HepG2 (cell line): ENCODE measurements around the gene GRK5. TPM values are rescaled to one million over a fixed set of nuclear protein-coding genes. Genes with fewer than 3 reads are reported as not detected.

Experiments
- ATAC-seq: fragments of 200-7000 bp; cut with Tn5 transposase; 3 replicates; pipeline ENCODE4 v1.9.1; 2020; ENCODE audit warnings: mild to moderate bottlenecking, moderate library complexity
- BruUV-seq: library from RNA; stranded (reverse); fragments of 400-500 nt; replicated peaks from 2 replicates; lab custom pipeline; 2021; lab: Mats Ljungman, UMichigan
- CTCF ChIA-PET: fragments of 300-600 bp; formaldehyde crosslinking; extraction: SDS; loops from one replicate; lab custom pipeline; 2021; ENCODE audit warnings: low total read pairs, inconsistent platforms, low intra/inter-chr PET ratio; lab: Yijun Ruan, JAX
- POLR2A ChIA-PET: fragments of 350-600 bp; sonication (Branson Sonifier 250); formaldehyde crosslinking; loops from one replicate; lab custom pipeline; 2020; ENCODE audit warnings: antibody characterized with exemption, inconsistent platforms; lab: Yijun Ruan, JAX
- DNase-seq: peaks from one replicate; pipeline ENCODE4 v3.0.0-alpha.2; 2015; ENCODE audit warnings: low spot score
- FAIRE-seq: peaks from 3 replicates; lab custom pipeline; 2011; peaks lifted over from hg19 to GRCh38; lab: Jason Lieb, UNC
- H2AFZ ChIP-seq: one replicate; pipeline ENCODE4 v1.6.1; 2011; ENCODE audit warnings: low read length, inconsistent platforms
- H3K27ac ChIP-seq: fragments of 300-600 bp; 3 replicates; pipeline ENCODE4 v1.8.0; 2011; ENCODE audit warnings: mixed run types, mild to moderate bottlenecking, mixed read lengths, low read length, inconsistent platforms; ENCODE audit not compliant: insufficient read depth; ENCODE audit errors: extremely low read length
- H3K27me3 ChIP-seq, 2 experiments: fragments of 200-600 bp in 1 of 2; 2 replicates in 1 of 2; 3 replicates in 1 of 2; pipeline versions ENCODE4 v1.6.0 to v1.8.0; 2011; ENCODE audit warnings: low read length in 2 of 2, mild to moderate bottlenecking in 2 of 2, moderate library complexity in 2 of 2, inconsistent platforms in 1 of 2; ENCODE audit not compliant: insufficient read depth in 2 of 2, control insufficient read depth in 1 of 2
- H3K36me3 ChIP-seq, 2 experiments: fragments of 200-600 bp in 1 of 2; replicated peaks in 1 of 2; 2 replicates in 1 of 2; 3 replicates in 1 of 2; pipeline versions ENCODE4 v1.5.1 to v1.8.0; 2011; ENCODE audit warnings: low read length in 2 of 2, inconsistent platforms in 1 of 2; ENCODE audit not compliant: insufficient read depth in 2 of 2, control insufficient read depth in 1 of 2
- H3K4me1 ChIP-seq: 2 replicates; pipeline ENCODE4 v1.5.1; 2012; ENCODE audit warnings: low read length, inconsistent platforms; ENCODE audit not compliant: insufficient read depth
- H3K4me2 ChIP-seq: 2 replicates; pipeline ENCODE4 v1.6.0; 2011; ENCODE audit warnings: low read depth, low read length, inconsistent platforms
- H3K4me3 ChIP-seq, 3 experiments: fragments of 200-600 bp in 1 of 3; sonication (generic), shearing (Covaris generic) in 1 of 3; replicated peaks in 1 of 3; 2 replicates each; pipeline ENCODE4 v1.5.1; 2011 to 2016; ENCODE audit warnings: low read length in 3 of 3, inconsistent platforms in 2 of 3, low read depth in 2 of 3, mild to moderate bottlenecking in 2 of 3, control low read depth in 1 of 3, mixed read lengths in 1 of 3; ENCODE audit not compliant: insufficient read depth in 1 of 3
- H3K79me2 ChIP-seq: one replicate; pipeline ENCODE4 v1.6.1; 2011; ENCODE audit warnings: low read length, inconsistent platforms; ENCODE audit not compliant: insufficient read depth
- H3K9ac ChIP-seq: 2 replicates; pipeline ENCODE4 v1.6.0; 2011; ENCODE audit warnings: mild to moderate bottlenecking, low read depth, low read length, inconsistent platforms; ENCODE audit not compliant: insufficient read depth
- H3K9me3 ChIP-seq: 2 replicates; pipeline ENCODE4 v1.5.1; 2012; ENCODE audit warnings: mild to moderate bottlenecking, low read length
- H4K20me1 ChIP-seq: 2 replicates; pipeline ENCODE4 v1.6.0; 2011; ENCODE audit warnings: inconsistent platforms, mild to moderate bottlenecking, low read length, moderate library complexity; ENCODE audit not compliant: insufficient read depth
- ZBTB38 ChIP-seq: sonication (generic); formaldehyde crosslinking; IDR thresholded peaks from 2 replicates; pipeline ENCODE4 v1.5.1; 2020; ENCODE audit warnings: mild to moderate bottlenecking, missing genetic modification reagents
- ZNF605 ChIP-seq: sonication (generic); formaldehyde crosslinking; IDR thresholded peaks from 2 replicates; pipeline ENCODE4 v1.8.0; 2022; ENCODE audit warnings: mild to moderate bottlenecking, missing genetic modification reagents
- ZNF629 ChIP-seq: sonication (generic); formaldehyde crosslinking; conservative IDR thresholded peaks from 2 replicates; pipeline ENCODE4 v1.5.0; 2020; ENCODE audit warnings: missing genetic modification reagents
- WGBS: methylation state at CpG from one replicate; pipeline ENCODE4 v1.1.6; 2017; ENCODE audit warnings: low lambda C conversion rate; 5-methylcytosine and 5-hydroxymethylcytosine counted together
- in situ Hi-C: cut with HindIII; loops from 2 replicates; pipeline ENCODE4 v1.10.0; 2017; ENCODE audit warnings: low pct_unique_long_range_greater_than_20kb; ENCODE audit not compliant: extremely low pct_ligation_motif_present
- intact Hi-C: fragments of 100-400 bp; cut with micrococcal nuclease; formaldehyde crosslinking; loops from one replicate; pipeline ENCODE4 v1.10.0; 2022; ENCODE audit not compliant: unreplicated experiment
- polyA plus RNA-seq, 8 experiments: library from polyadenylated mRNA; depleted of rRNA in 3 of 8; stranded (reverse) in 7 of 8; unstranded in 1 of 8; fragments of >200 nt; fragmentation: Illumina TruSeq in 4 of 8; extraction: Trizol in 4 of 8; gene quantifications; 2 replicates each; pipeline versions ENCODE4 v1.2.1 to v1.2.3, GENCODE V29; 2011 to 2016; ENCODE audit warnings: low read depth in 4 of 8, missing spikeins in 1 of 8, mixed read lengths in 1 of 8; ENCODE audit not compliant: insufficient read depth in 1 of 8
- total RNA-seq, 5 experiments: library from RNA; depleted of rRNA; stranded (reverse); fragments of >200 nt; fragmentation: Illumina TruSeq; extraction: Trizol; gene quantifications; 2 replicates each; pipeline ENCODE4 v1.2.3, GENCODE V29; 2016; ENCODE audit warnings: low read depth in 1 of 5
- TF ChIP-seq, protein P1 (sequence below): sonication (generic); formaldehyde crosslinking; IDR thresholded peaks from 2 replicates; pipeline ENCODE4 v1.4.0; 2020; ENCODE audit warnings: missing genetic modification reagents
- TF ChIP-seq, protein P2 (sequence below): sonication (generic); formaldehyde crosslinking; IDR thresholded peaks from 2 replicates; pipeline ENCODE4 v1.5.0; 2020; ENCODE audit warnings: missing genetic modification reagents

GRK5 gene
- total and polyA plus RNA-seq, 2 of the 13 experiments (the other 11 are each of a cell fraction or from before 2014, with no cell fraction given): 10.4 to 12.6 TPM

DNA sequence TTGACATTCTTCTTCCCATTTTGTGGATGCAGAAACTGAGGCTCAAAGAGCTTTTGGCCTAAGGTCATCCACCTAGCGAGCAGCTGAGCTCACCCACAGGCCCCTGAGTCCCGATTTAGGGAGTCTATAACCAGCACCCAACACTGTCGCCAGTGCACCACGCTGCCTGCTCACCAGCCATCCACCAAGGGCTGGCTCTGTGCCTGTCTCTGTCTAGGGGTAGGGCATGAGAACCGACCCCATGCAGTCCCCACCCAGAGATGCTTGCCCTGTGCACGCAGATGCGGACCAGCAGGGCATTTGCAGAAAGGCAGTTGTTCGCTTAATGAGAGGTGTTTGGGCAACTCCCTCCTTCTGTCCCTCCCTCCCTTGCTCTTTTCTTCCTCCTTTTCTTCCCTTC, 97.2 kb downstream of the GRK5 start:
- no TSS peak for BruUV-seq
- H3K4me1 ChIP-seq: peaks cover 57% of the 10 kb centered on the region
- FAIRE-seq: no peak

GRCh38 chr10:119305860-119306513, 98.6 kb downstream of the GRK5 start:
- no peak overlapping the region for H3K27ac ChIP-seq
- H3K36me3 ChIP-seq: no peaks in the 10 kb centered on the region
- no peak overlapping the region for H3K4me3 ChIP-seq
- no peaks in the 10 kb centered on the region for H4K20me1 ChIP-seq
- no peaks in the 10 kb centered on the region for H3K27me3 ChIP-seq
- DNase-seq: no peak
- H3K9me3 ChIP-seq: no peaks in the 10 kb centered on the region
- TF ChIP-seq, protein P1, sequence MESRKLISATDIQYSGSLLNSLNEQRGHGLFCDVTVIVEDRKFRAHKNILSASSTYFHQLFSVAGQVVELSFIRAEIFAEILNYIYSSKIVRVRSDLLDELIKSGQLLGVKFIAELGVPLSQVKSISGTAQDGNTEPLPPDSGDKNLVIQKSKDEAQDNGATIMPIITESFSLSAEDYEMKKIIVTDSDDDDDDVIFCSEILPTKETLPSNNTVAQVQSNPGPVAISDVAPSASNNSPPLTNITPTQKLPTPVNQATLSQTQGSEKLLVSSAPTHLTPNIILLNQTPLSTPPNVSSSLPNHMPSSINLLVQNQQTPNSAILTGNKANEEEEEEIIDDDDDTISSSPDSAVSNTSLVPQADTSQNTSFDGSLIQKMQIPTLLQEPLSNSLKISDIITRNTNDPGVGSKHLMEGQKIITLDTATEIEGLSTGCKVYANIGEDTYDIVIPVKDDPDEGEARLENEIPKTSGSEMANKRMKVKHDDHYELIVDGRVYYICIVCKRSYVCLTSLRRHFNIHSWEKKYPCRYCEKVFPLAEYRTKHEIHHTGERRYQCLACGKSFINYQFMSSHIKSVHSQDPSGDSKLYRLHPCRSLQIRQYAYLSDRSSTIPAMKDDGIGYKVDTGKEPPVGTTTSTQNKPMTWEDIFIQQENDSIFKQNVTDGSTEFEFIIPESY: 0 out of 2 replicates have a peak, but pooled peaks have one; percentile 60
- TF ChIP-seq ZBTB38: peak; percentile 63; the same call in 1 of the 2 replicates
- TF ChIP-seq, protein P2, sequence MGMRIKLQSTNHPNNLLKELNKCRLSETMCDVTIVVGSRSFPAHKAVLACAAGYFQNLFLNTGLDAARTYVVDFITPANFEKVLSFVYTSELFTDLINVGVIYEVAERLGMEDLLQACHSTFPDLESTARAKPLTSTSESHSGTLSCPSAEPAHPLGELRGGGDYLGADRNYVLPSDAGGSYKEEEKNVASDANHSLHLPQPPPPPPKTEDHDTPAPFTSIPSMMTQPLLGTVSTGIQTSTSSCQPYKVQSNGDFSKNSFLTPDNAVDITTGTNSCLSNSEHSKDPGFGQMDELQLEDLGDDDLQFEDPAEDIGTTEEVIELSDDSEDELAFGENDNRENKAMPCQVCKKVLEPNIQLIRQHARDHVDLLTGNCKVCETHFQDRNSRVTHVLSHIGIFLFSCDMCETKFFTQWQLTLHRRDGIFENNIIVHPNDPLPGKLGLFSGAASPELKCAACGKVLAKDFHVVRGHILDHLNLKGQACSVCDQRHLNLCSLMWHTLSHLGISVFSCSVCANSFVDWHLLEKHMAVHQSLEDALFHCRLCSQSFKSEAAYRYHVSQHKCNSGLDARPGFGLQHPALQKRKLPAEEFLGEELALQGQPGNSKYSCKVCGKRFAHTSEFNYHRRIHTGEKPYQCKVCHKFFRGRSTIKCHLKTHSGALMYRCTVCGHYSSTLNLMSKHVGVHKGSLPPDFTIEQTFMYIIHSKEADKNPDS (CRISPR knock-in tag): no peak
- TF ChIP-seq, all 625 proteins: peak for 2
- ChIA-PET POLR2A (interaction anchor here (1.6 kb wide), 1 partner anchor 34 kb away, joined by 3 read pairs; no protein-coding TSS in a partner anchor), CTCF (no interaction called here)
- FAIRE-seq (no peak), ATAC-seq (no peak)
- no TSS peak for BruUV-seq
- in situ Hi-C loops: no loop called here
- Histone ChIP-seq H3K4me2 (no peak overlapping the region), H2AFZ (no peak overlapping the region), H3K9ac (no peak overlapping the region), H3K4me1 (peaks cover 57% of the 10 kb centered on the region), H3K79me2 (peaks cover 7% of the 10 kb centered on the region)
- intact Hi-C loops: no loop called here
- WGBS: 79% methylated on average over 10 of the region's 11 CpGs

More for the DNA sequence above, 97.2 kb downstream of the GRK5 start:
- Histone ChIP-seq H3K36me3 (no peaks in the 10 kb centered on the region), H3K4me3 (no peak overlapping the region), H3K4me2 (no peak overlapping the region), H4K20me1 (no peaks in the 10 kb centered on the region), H3K79me2 (peaks cover 7% of the 10 kb centered on the region), H2AFZ (no peak overlapping the region), H3K9me3 (no peaks in the 10 kb centered on the region), H3K27ac (no peak overlapping the region), H3K9ac (no peak overlapping the region), H3K27me3 (no peaks in the 10 kb centered on the region)
- DNase-seq: no peak
- in situ Hi-C loops (no loop called here), intact Hi-C loops (no loop called here)
- ChIA-PET CTCF (no interaction called here), POLR2A (no interaction called here)
- 97% methylated on average over 5 of the region's 8 CpGs for WGBS
- ATAC-seq: no peak
- TF ChIP-seq ZNF629 (CRISPR knock-in tag) (peak; percentile 70), ZNF605 (CRISPR knock-in tag) (no peak)
